Measurements from ENCODE around the gene RALGDS.

DNA sequence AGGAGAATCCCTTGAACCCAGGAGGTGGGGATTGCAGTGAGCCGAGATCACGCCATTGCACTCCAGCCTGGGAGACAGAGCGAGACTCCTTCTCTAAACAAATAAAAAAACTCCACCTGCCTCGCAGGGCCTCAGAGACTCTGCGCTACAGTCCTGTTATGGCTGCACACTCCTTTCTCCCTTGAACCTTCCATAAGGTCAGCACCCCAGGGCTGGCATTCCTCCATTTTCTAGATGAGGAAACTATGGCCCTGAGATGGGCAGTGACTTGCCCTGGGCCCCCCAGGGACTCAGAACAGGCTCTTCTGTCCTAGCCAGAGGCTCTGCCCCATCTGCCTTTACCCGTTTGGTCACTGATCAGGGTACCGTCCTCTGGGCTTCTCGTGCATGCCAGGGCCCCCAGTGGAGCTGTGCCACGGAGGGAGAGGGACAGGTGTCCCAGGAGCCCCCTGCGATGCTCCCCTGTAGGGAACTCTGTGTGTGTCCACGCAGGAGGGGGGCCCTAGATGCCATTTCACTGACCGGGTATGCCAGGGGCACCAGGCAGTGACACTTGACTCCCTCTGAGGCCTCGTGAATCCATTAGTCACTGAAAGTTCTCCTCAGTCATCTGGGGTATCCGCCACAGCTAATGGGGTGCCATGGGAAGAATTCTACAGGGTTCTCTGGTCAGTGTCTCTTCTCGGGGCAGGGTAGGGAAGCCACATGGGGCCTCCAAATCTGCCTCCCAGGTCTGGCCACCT, 16.2 kb downstream of the RALGDS start:
- TF ChIP-seq, protein P1, sequence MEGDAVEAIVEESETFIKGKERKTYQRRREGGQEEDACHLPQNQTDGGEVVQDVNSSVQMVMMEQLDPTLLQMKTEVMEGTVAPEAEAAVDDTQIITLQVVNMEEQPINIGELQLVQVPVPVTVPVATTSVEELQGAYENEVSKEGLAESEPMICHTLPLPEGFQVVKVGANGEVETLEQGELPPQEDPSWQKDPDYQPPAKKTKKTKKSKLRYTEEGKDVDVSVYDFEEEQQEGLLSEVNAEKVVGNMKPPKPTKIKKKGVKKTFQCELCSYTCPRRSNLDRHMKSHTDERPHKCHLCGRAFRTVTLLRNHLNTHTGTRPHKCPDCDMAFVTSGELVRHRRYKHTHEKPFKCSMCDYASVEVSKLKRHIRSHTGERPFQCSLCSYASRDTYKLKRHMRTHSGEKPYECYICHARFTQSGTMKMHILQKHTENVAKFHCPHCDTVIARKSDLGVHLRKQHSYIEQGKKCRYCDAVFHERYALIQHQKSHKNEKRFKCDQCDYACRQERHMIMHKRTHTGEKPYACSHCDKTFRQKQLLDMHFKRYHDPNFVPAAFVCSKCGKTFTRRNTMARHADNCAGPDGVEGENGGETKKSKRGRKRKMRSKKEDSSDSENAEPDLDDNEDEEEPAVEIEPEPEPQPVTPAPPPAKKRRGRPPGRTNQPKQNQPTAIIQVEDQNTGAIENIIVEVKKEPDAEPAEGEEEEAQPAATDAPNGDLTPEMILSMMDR (IDR thresholded peaks at IDR 0.05; ENCODE audit: low read depth, low read length) = no peak
- no peak for TF ChIP-seq POLR2A (IDR thresholded peaks at IDR 0.05; ENCODE audit: extremely low read depth, insufficient read length)
- TF ChIP-seq, protein P2, sequence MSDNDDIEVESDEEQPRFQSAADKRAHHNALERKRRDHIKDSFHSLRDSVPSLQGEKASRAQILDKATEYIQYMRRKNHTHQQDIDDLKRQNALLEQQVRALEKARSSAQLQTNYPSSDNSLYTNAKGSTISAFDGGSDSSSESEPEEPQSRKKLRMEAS (IDR thresholded peaks at IDR 0.05; ENCODE audit: low read depth, low read length) = no peak

Measured in NB4 (cell line).